Kidney (tissue), 14 donors: ENCODE measurements around the gene CDK6. TPM values are rescaled to one million over a fixed set of nuclear protein-coding genes. Genes with fewer than 3 reads are reported as not detected.

Experiments
- DNase-seq, 5 donors: peaks; one replicate each; pipeline ENCODE4 v3.0.0-alpha.2; 2013 to 2020
- FAIRE-seq: peaks from 2 replicates; lab custom pipeline; 2012; peaks lifted over from hg19 to GRCh38; lab: Jason Lieb, UNC
- H3K27ac ChIP-seq, 2 donors: one replicate each; pipeline ENCODE4 v1.7.0; 2013; ENCODE audit warnings: low read depth in 2 of 2, low read length in 2 of 2, inconsistent platforms in 1 of 2
- H3K27me3 ChIP-seq: one replicate; pipeline ENCODE4 v1.7.1; 2013; ENCODE audit warnings: low read length, inconsistent platforms; ENCODE audit not compliant: control insufficient read depth, insufficient read depth
- H3K36me3 ChIP-seq, 3 donors: one replicate each; pipeline versions ENCODE4 v1.7.0 to v1.7.1; 2013; ENCODE audit warnings: low read length in 3 of 3, control low read depth in 1 of 3, inconsistent platforms in 1 of 3; ENCODE audit not compliant: insufficient read depth in 3 of 3, control insufficient read depth in 2 of 3
- H3K4me1 ChIP-seq, 3 donors: one replicate each; pipeline versions ENCODE4 v1.7.0 to v1.7.1; 2013; ENCODE audit warnings: low read length in 3 of 3, inconsistent platforms in 1 of 3, low read depth in 1 of 3; ENCODE audit not compliant: control insufficient read depth in 2 of 3, insufficient read depth in 2 of 3
- H3K4me3 ChIP-seq, 3 donors: one replicate each; pipeline versions ENCODE4 v1.7.0 to v1.8.1; 2013; ENCODE audit warnings: low read length in 3 of 3, control low read depth in 1 of 3, inconsistent platforms in 1 of 3
- H3K9ac ChIP-seq, 3 donors: one replicate each; pipeline versions ENCODE4 v1.7.0 to v1.7.1; 2013; ENCODE audit warnings: low read length in 3 of 3, control low read depth in 1 of 3, inconsistent platforms in 1 of 3
- H3K9me3 ChIP-seq, 3 donors: one replicate each; pipeline versions ENCODE4 v1.7.0 to v1.7.1; 2013; ENCODE audit warnings: low read length in 3 of 3, control low read depth in 1 of 3, inconsistent platforms in 1 of 3; ENCODE audit not compliant: control insufficient read depth in 2 of 3, insufficient read depth in 1 of 3
- intact Hi-C: fragments of 100-400 bp; cut with DNase I; formaldehyde crosslinking; loops from one replicate; pipeline ENCODE4 v1.11.1; 2022
- polyA plus RNA-seq: library from polyadenylated mRNA; stranded (reverse); fragments of 350-450 nt; fragmentation: Illumina TruSeq; extraction: RNeasy Lipid Tissue Mini Kit (QIAGEN cat#74804); gene quantifications from one replicate; pipeline ENCODE4 v1.2.3, GENCODE V29; 2014; ENCODE audit warnings: low read depth, low replicate concordance; ENCODE audit not compliant: insufficient read depth
- total RNA-seq: library from RNA; stranded (reverse); fragmentation: NEBNext Ultra II Directional; extraction: Animal tissue kit (Norgen Biotek cat#: 25700); gene quantifications from one replicate; pipeline ENCODE4 v1.2.1, GENCODE V29; 2021
- TF ChIP-seq, protein P1 (sequence below): IDR thresholded peaks from 3 replicates; pipeline ENCODE4 v1.5.1; 2012; ENCODE audit warnings: mild to moderate bottlenecking, moderate library complexity, borderline replicate concordance; ENCODE audit not compliant: insufficient read depth; ENCODE audit errors: extremely low read depth
- donor health status: control.
- donor health status: control.
- donor health status: control.
- donor health status: control.
- donor health status: control.
- donor health status: DM: yes; HTN: yes; CAD: no.
- donor health status: Normal renal cell carcinoma (clear cell type).

The CDK6 gene
- total and polyA plus RNA-seq, 2 donors from 2014 or later, result 3.6 to 20.8 TPM

DNA sequence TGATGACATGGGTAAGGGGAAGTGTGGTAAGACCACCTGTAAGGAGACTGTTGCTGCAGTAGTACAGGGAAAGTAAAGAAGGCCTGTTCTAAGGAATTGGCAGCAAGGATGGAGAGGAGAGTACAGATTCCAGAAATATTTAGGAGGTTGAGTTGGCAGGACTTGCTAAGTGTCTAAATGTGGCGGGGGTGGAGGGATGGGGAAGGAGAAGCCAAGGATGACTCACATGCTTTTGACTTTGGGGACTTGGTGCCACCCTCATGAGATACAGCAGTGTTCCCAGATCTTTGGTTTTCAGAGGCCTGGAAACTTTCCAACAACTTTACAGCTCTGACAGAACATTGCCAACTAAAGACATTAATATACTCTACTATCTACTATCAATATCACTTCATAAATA lies 45.4 kb downstream of the CDK6 start:
- peaks cover 0 to 10% (median 0%) of the 10 kb centered on the region in 3 donors for H3K9me3 ChIP-seq
- no peaks in the 10 kb centered on the region for H3K36me3 ChIP-seq
- no peak overlapping the region for H3K9ac ChIP-seq
- FAIRE-seq (no peak), DNase-seq (no peak)
- no peaks in the 10 kb centered on the region for H3K27me3 ChIP-seq
- TF ChIP-seq, protein P1, sequence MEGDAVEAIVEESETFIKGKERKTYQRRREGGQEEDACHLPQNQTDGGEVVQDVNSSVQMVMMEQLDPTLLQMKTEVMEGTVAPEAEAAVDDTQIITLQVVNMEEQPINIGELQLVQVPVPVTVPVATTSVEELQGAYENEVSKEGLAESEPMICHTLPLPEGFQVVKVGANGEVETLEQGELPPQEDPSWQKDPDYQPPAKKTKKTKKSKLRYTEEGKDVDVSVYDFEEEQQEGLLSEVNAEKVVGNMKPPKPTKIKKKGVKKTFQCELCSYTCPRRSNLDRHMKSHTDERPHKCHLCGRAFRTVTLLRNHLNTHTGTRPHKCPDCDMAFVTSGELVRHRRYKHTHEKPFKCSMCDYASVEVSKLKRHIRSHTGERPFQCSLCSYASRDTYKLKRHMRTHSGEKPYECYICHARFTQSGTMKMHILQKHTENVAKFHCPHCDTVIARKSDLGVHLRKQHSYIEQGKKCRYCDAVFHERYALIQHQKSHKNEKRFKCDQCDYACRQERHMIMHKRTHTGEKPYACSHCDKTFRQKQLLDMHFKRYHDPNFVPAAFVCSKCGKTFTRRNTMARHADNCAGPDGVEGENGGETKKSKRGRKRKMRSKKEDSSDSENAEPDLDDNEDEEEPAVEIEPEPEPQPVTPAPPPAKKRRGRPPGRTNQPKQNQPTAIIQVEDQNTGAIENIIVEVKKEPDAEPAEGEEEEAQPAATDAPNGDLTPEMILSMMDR, result no peak
- intact Hi-C loops, result no loop called here
- no peak overlapping the region for H3K27ac ChIP-seq
- H3K4me1 ChIP-seq, result peaks cover 0 to 4% (median 0%) of the 10 kb centered on the region in 3 donors
- H3K4me3 ChIP-seq, result no peak overlapping the region

DNA sequence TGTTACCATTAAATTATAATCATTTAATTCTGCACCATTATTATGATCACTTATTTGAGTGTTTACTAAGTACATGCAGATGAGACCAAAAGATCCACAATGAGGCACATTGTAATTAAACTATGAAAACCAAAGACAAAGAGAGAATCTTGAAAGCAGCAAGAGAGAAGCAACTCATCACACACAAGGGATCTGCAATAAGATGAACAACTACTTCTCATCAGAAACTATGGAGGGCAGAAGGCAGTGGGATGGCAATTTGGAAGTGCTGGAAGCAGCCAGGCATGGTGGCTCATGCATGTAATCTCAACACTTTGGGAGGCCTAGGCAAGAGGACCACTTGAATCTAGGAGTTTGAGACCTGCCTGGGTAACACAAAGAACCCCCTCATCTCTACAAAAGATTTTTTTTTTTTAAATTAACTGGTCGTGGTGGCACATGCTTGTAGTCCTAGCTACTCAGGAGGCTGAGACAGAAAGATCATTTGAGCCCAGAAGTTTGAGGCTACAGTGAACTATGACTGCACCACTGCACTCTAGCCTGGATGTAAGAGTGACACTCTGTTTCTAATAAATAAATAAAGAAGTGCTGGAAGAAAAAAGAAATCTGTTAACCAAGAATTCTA lies 47.7 kb downstream of the CDK6 start:
- Histone ChIP-seq H3K9ac (no peak overlapping the region), H3K4me1 (no peaks in the 10 kb centered on the region), H3K27ac (no peak overlapping the region), H3K27me3 (no peaks in the 10 kb centered on the region), H3K9me3 (peaks cover 0 to 10% (median 0%) of the 10 kb centered on the region in 3 donors), H3K36me3 (no peaks in the 10 kb centered on the region), H3K4me3 (no peak overlapping the region)
- TF ChIP-seq, protein P1, result no peak
- intact Hi-C loops, result no loop called here
- no peak for FAIRE-seq
- DNase-seq, result no peak

DNA sequence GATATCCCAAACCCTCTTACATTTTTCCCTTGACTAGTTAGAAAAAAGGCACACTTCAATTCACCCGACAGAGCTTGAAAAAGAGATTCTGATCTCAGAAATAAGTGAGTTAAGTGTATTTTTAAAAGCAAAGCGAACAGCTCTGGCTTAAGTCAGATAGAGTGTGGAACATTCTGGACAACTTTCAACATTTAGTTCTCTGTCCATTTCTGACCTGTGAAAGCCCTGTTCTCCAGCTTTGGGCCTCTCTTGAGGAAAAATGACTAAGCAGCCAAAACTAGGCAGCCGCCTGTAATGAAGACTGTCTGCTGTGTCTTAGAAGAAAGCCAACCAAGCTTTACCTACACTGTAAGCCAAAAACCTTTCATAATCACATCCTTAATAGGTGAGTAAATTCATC lies 50.5 kb downstream of the CDK6 start:
- Histone ChIP-seq H3K27me3 (no peaks in the 10 kb centered on the region), H3K9me3 (peaks cover 0 to 10% (median 0%) of the 10 kb centered on the region in 3 donors), H3K36me3 (no peaks in the 10 kb centered on the region), H3K4me3 (no peak overlapping the region), H3K9ac (no peak overlapping the region), H3K4me1 (peaks cover 0 to 4% (median 0%) of the 10 kb centered on the region in 3 donors), H3K27ac (no peak overlapping the region)
- peak in 1 of 5 donors; percentile 32 for DNase-seq
- TF ChIP-seq, protein P1, result no peak
- intact Hi-C loops, result no loop called here
- no peak for FAIRE-seq

DNA sequence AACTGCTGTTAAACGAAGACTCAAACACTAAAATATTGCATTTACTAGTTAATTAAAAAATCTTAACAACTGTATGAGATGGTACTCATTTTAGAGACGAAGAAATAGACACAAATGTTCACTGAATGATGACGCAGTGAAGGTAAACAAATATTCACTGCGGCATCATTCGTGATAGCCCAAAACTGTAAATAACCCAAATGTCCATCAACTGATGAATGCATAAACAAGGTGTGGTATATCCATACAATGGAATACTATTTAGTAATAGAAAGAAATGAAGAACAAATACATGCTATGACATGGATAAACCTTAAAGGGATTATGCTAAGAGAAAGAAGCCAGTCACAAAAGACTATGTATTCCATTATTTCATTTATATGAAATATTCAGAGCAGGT lies 51.4 kb downstream of the CDK6 start:
- FAIRE-seq, result no peak
- intact Hi-C loops, result no loop called here
- Histone ChIP-seq H3K9me3 (peaks cover 0 to 10% (median 0%) of the 10 kb centered on the region in 3 donors), H3K27me3 (no peaks in the 10 kb centered on the region), H3K9ac (no peak overlapping the region), H3K4me1 (peaks cover 0 to 5% (median 0%) of the 10 kb centered on the region in 3 donors), H3K4me3 (no peak overlapping the region), H3K27ac (no peak overlapping the region), H3K36me3 (no peaks in the 10 kb centered on the region)
- TF ChIP-seq, protein P1, result no peak
- DNase-seq, result no peak
